Skeletal muscle tissue (tissue), 4 donors: ENCODE results near the gene CTNNA3. TPM values are rescaled to one million over a fixed set of nuclear protein-coding genes. Genes with fewer than 3 reads are reported as not detected.

Source experiments
- H3K27ac ChIP-seq: one replicate; pipeline ENCODE4 v1.7.0; 2013; ENCODE audit warnings: mild to moderate bottlenecking, low read depth, low read length, inconsistent platforms
- H3K27me3 ChIP-seq, 3 donors: one replicate each; pipeline ENCODE4 v1.7.0; 2013; ENCODE audit warnings: low read length in 3 of 3; ENCODE audit not compliant: control insufficient read depth in 3 of 3, insufficient read depth in 3 of 3
- H3K36me3 ChIP-seq, 3 donors: one replicate each; pipeline ENCODE4 v1.7.0; 2013; ENCODE audit warnings: low read length in 3 of 3; ENCODE audit not compliant: control insufficient read depth in 3 of 3, insufficient read depth in 3 of 3
- H3K4me1 ChIP-seq, 3 donors: one replicate each; pipeline ENCODE4 v1.7.0; 2013; ENCODE audit warnings: low read length in 3 of 3, mild to moderate bottlenecking in 3 of 3; ENCODE audit not compliant: control insufficient read depth in 3 of 3, insufficient read depth in 3 of 3
- H3K4me3 ChIP-seq, 3 donors: one replicate each; pipeline ENCODE4 v1.7.0; 2013; ENCODE audit warnings: low read length in 3 of 3
- H3K9ac ChIP-seq, 3 donors: one replicate each; pipeline ENCODE4 v1.7.0; 2013; ENCODE audit warnings: low read length in 3 of 3, mild to moderate bottlenecking in 3 of 3, moderate library complexity in 2 of 3, low read depth in 1 of 3
- H3K9me3 ChIP-seq, 3 donors: one replicate each; pipeline ENCODE4 v1.7.0; 2013; ENCODE audit warnings: low read length in 3 of 3; ENCODE audit not compliant: control insufficient read depth in 3 of 3
- total RNA-seq: library from RNA; depleted of rRNA; stranded (reverse); fragments of >200 nt; gene quantifications from one replicate; pipeline ENCODE4 v1.2.3, GENCODE V29; 2014
- donor health status: Osteomylitis.

The CTNNA3 gene
- total RNA-seq, 1 donor from 2014 or later, result 24.0 TPM

- H3K4me1 ChIP-seq, result no peaks in the 10 kb centered on the region
- H3K36me3 ChIP-seq, result no peaks in the 10 kb centered on the region
- H3K27ac ChIP-seq, result no peak overlapping the region
- no peak overlapping the region for H3K4me3 ChIP-seq
- H3K9me3 ChIP-seq, result no peaks in the 10 kb centered on the region
- H3K27me3 ChIP-seq, result no peaks in the 10 kb centered on the region
- no peak overlapping the region for H3K9ac ChIP-seq
Observed at GRCh38 chr10:66183028-66183427, 1513.0 kb downstream of the CTNNA3 start.

DNA sequence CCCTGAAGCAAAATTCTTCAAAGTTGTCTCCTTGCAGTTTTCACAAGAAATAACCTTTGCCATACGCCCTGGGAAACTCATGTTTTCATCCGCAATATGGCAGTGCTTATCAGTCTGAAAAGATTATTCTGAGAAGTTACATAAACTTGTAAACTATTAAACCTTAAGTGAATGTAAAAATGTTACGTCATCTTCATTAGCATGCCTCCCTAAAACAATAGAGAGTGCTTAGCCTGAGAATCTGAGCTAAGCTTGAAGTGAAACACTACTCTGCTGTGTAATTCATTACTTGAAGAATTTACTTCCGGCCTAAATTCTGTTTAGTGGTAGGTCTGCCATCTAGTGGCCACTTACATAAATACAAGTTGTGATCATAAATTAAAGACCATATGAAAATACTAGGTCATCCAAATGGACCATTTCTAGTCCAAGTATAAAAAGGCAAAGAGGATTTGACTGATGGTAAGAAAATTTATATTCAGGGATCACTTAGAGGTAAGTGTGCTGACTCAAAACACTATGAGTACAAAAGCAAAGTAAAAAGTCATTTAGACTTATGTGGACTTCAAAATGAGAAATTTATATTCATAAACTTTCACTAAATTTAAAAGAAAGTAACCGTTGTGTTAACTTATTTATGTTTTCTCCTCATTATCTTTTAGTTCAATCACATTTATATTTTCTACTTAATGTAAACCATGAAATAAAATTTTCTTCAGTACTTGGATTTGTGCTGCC is 1515.2 kb downstream of the CTNNA3 start:
- H3K27ac ChIP-seq, result no peak overlapping the region
- no peak overlapping the region for H3K9ac ChIP-seq
- H3K36me3 ChIP-seq, result no peaks in the 10 kb centered on the region
- H3K27me3 ChIP-seq, result no peaks in the 10 kb centered on the region
- no peaks in the 10 kb centered on the region for H3K4me1 ChIP-seq
- no peak overlapping the region for H3K4me3 ChIP-seq
- H3K9me3 ChIP-seq, result no peaks in the 10 kb centered on the region

GRCh38 chr10:66180021-66180420 is 1516.0 kb downstream of the CTNNA3 start:
- H3K9ac ChIP-seq, result no peak overlapping the region
- H3K27ac ChIP-seq, result no peak overlapping the region
- H3K36me3 ChIP-seq, result no peaks in the 10 kb centered on the region
- no peaks in the 10 kb centered on the region for H3K9me3 ChIP-seq
- H3K27me3 ChIP-seq, result no peaks in the 10 kb centered on the region
- H3K4me1 ChIP-seq, result no peaks in the 10 kb centered on the region
- no peak overlapping the region for H3K4me3 ChIP-seq

GRCh38 chr10:66176772-66177171 is 1519.2 kb downstream of the CTNNA3 start:
- Histone ChIP-seq H3K36me3 (no peaks in the 10 kb centered on the region), H3K27me3 (no peaks in the 10 kb centered on the region), H3K9ac (no peak overlapping the region), H3K4me3 (no peak overlapping the region), H3K9me3 (no peaks in the 10 kb centered on the region), H3K27ac (no peak overlapping the region), H3K4me1 (no peaks in the 10 kb centered on the region)

DNA sequence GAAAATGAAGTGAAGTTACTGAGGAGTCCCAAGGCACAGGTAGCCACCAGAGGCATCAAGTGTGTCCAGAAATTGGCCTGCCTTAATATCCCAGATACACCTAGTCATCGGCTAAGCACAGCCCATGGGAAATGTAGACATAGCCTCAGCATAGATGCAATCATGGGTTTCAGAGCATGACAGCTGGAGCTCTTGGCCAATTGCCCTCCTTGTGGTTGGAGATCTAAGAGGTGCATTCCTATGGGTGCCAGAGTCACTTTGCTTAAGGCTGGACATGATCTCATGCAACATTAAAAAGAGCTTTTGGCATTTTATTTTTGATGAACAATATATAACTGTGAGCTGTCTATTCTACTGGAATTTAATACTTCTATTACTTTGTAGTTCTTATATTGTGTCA is 1528.2 kb downstream of the CTNNA3 start:
- H3K4me3 ChIP-seq, result no peak overlapping the region

GRCh38 chr10:66162560-66163143 is 1533.3 kb downstream of the CTNNA3 start:
- Histone ChIP-seq H3K9me3 (no peaks in the 10 kb centered on the region), H3K4me1 (no peaks in the 10 kb centered on the region), H3K27me3 (no peaks in the 10 kb centered on the region), H3K9ac (no peak overlapping the region), H3K4me3 (no peak overlapping the region), H3K27ac (no peak overlapping the region), H3K36me3 (no peaks in the 10 kb centered on the region)

More for the DNA sequence above, 1528.2 kb downstream of the CTNNA3 start:
- H3K27me3 ChIP-seq, result no peaks in the 10 kb centered on the region
- H3K9ac ChIP-seq, result no peak overlapping the region
- no peak overlapping the region for H3K27ac ChIP-seq
- no peaks in the 10 kb centered on the region for H3K36me3 ChIP-seq
- no peaks in the 10 kb centered on the region for H3K4me1 ChIP-seq
- H3K9me3 ChIP-seq, result no peaks in the 10 kb centered on the region

DNA sequence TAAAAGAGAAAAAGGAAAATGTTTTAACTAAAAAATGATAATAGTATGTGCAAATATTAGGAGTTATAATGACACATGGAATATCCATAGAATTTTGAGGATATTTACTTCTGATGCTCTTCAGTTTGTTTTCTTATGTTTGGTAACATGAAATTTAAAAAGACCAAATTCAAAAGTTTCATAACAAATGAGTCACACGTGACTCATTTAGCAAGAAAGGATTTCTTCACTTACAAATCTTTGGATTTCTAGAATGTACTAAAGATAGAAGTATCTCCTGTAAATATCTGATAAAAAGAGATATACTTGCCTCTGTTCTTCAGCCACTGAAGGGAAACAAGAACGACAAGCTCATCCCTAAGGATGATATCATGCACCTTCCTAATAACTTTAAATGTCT is 1544.6 kb downstream of the CTNNA3 start:
- Histone ChIP-seq H3K9me3 (no peaks in the 10 kb centered on the region), H3K9ac (no peak overlapping the region), H3K4me3 (no peak overlapping the region), H3K27ac (no peak overlapping the region), H3K36me3 (no peaks in the 10 kb centered on the region), H3K27me3 (no peaks in the 10 kb centered on the region), H3K4me1 (no peaks in the 10 kb centered on the region)

- no peaks in the 10 kb centered on the region for H3K9me3 ChIP-seq
- H3K27ac ChIP-seq, result no peak overlapping the region
- H3K9ac ChIP-seq, result no peak overlapping the region
- H3K27me3 ChIP-seq, result no peaks in the 10 kb centered on the region
- no peak overlapping the region for H3K4me3 ChIP-seq
- no peaks in the 10 kb centered on the region for H3K4me1 ChIP-seq
- H3K36me3 ChIP-seq, result no peaks in the 10 kb centered on the region
Observed at GRCh38 chr10:66148312-66148711, 1547.7 kb downstream of the CTNNA3 start.

DNA sequence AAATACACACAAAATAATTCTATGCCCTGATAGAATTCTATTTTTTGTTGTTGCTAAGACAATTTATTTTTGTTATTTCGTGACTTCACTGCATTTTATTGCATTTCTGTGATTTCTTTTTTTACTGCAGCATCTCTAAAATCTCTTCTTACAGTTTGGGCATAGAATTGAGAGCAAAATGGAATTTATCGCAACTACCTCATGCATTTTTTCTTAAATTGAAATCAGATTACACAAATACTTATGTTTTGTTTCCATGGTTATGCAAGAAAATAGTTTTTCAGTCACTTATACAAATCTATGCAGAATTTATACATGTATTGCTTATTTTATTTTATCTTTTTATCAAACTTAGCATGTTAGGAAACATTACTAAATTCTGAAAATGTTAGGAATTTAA is 1552.0 kb downstream of the CTNNA3 start:
- no peak overlapping the region for H3K9ac ChIP-seq
- no peaks in the 10 kb centered on the region for H3K4me1 ChIP-seq
- no peak overlapping the region for H3K27ac ChIP-seq
- H3K9me3 ChIP-seq, result no peaks in the 10 kb centered on the region
- no peaks in the 10 kb centered on the region for H3K36me3 ChIP-seq
- H3K27me3 ChIP-seq, result no peaks in the 10 kb centered on the region
- no peak overlapping the region for H3K4me3 ChIP-seq

- no peaks in the 10 kb centered on the region for H3K27me3 ChIP-seq
- H3K9ac ChIP-seq, result no peak overlapping the region
- H3K36me3 ChIP-seq, result no peaks in the 10 kb centered on the region
- no peaks in the 10 kb centered on the region for H3K9me3 ChIP-seq
- H3K4me1 ChIP-seq, result no peaks in the 10 kb centered on the region
- H3K27ac ChIP-seq, result no peak overlapping the region
- no peak overlapping the region for H3K4me3 ChIP-seq
Observed at GRCh38 chr10:66102756-66103155, 1593.2 kb downstream of the CTNNA3 start.
